Measurements from ENCODE around the gene RHOT2.

RHOT2 gene

GRCh38 chr16:707062-707538 is 39.2 kb downstream of the RHOT2 start:
- DNase-seq (ENCODE audit: low read depth) = no peak
- TF ChIP-seq CTCF (IDR thresholded peaks at IDR 0.05; ENCODE audit: insufficient read depth, low read depth, low read length, missing control alignments) = no peak
- no peak overlapping the region for H3K4me3 ChIP-seq (ENCODE audit: low read length)

- no peak for TF ChIP-seq CTCF (IDR thresholded peaks at IDR 0.05; ENCODE audit: insufficient read depth, low read depth, low read length, missing control alignments)
- no peak overlapping the region for H3K4me3 ChIP-seq (ENCODE audit: low read length)
- no peak for DNase-seq (ENCODE audit: low read depth)
Observed at GRCh38 chr16:708019-708418, 40.1 kb downstream of the RHOT2 start.

GRCh38 chr16:708959-709358 is 41.0 kb downstream of the RHOT2 start:
- no peak for DNase-seq (ENCODE audit: low read depth)
- H3K4me3 ChIP-seq (ENCODE audit: low read length) = no peak overlapping the region
- TF ChIP-seq CTCF (IDR thresholded peaks at IDR 0.05; ENCODE audit: insufficient read depth, low read depth, low read length, missing control alignments) = no peak

GRCh38 chr16:709566-710499 is 41.9 kb downstream of the RHOT2 start:
- H3K4me3 ChIP-seq (ENCODE audit: low read length) = no peak overlapping the region
- DNase-seq (ENCODE audit: low read depth) = peak; percentile 68
- TF ChIP-seq CTCF (IDR thresholded peaks at IDR 0.05; ENCODE audit: insufficient read depth, low read depth, low read length, missing control alignments) = no peak

- TF ChIP-seq CTCF (IDR thresholded peaks at IDR 0.05; ENCODE audit: insufficient read depth, low read depth, low read length, missing control alignments) = no peak
- no peak overlapping the region for H3K4me3 ChIP-seq (ENCODE audit: low read length)
- no peak for DNase-seq (ENCODE audit: low read depth)
Observed at GRCh38 chr16:710500-711075, 42.7 kb downstream of the RHOT2 start.

- TF ChIP-seq CTCF (IDR thresholded peaks at IDR 0.05; ENCODE audit: insufficient read depth, low read depth, low read length, missing control alignments) = no peak
- no peak overlapping the region for H3K4me3 ChIP-seq (ENCODE audit: low read length)
- no peak for DNase-seq (ENCODE audit: low read depth)
Observed at GRCh38 chr16:711084-711483, 43.2 kb downstream of the RHOT2 start.
